Kidney epithelial cell (primary cell): ENCODE data around the gene DEDD2. TPM values are rescaled to one million over a fixed set of nuclear protein-coding genes. Genes with fewer than 3 reads are reported as not detected.

Source experiments
- DNase-seq: peaks from one replicate; pipeline ENCODE4 v3.0.0-alpha.2; 2010; ENCODE audit warnings: low read depth
- H3K27me3 ChIP-seq: 2 replicates; pipeline ENCODE4 v1.6.0; 2011; ENCODE audit warnings: low read length; ENCODE audit not compliant: control insufficient read depth, insufficient read depth
- H3K36me3 ChIP-seq: 2 replicates; pipeline ENCODE4 v1.5.1; 2011; ENCODE audit warnings: low read length; ENCODE audit not compliant: control insufficient read depth, insufficient read depth
- H3K4me3 ChIP-seq: 2 replicates; pipeline ENCODE4 v1.5.1; 2011; ENCODE audit warnings: low read depth, mild to moderate bottlenecking, control low read depth, low read length
- CTCF ChIP-seq: IDR thresholded peaks from 2 replicates; pipeline ENCODE4 v1.5.1; 2011; ENCODE audit warnings: mild to moderate bottlenecking, moderate library complexity, low read length, control low read depth, inconsistent platforms; ENCODE audit not compliant: insufficient read depth, poor library complexity, severe bottlenecking
- total RNA-seq: library from RNA; depleted of rRNA; stranded (reverse); fragments of >200 nt; gene quantifications from 2 replicates; pipeline ENCODE4 v1.2.3, GENCODE V29; 2015

The DEDD2 gene
- total RNA-seq, 1 donor from 2014 or later = 47.3 TPM

- H3K27me3 ChIP-seq = no peaks in the 10 kb centered on the region
- H3K4me3 ChIP-seq = peak within 1 kb of the TSS; percentile 99
- no peaks in the 10 kb centered on the region for H3K36me3 ChIP-seq
- TF ChIP-seq CTCF = no peak
- DNase-seq = peak; percentile 38
Observed at GRCh38 chr19:42254850-42255765, 37.6 kb upstream of the DEDD2 start, which contains the start of gene ERF. Gene ERF, minus strand, starts transcription at chr19:42255128. Its CDS starts 129 bp downstream, at chr19:42254999.

GRCh38 chr19:42254089-42254849, 36.8 kb upstream of the DEDD2 start:
- no peak for TF ChIP-seq CTCF
- Histone ChIP-seq H3K4me3 (peak overlapping the region; percentile 99), H3K36me3 (peaks cover 3% of the 10 kb centered on the region), H3K27me3 (no peaks in the 10 kb centered on the region)
- DNase-seq = no peak

GRCh38 chr19:42253245-42254088, 36.0 kb upstream of the DEDD2 start:
- DNase-seq = no peak
- TF ChIP-seq CTCF = no peak
- H3K27me3 ChIP-seq = no peaks in the 10 kb centered on the region

GRCh38 chr19:42252365-42253244, 35.1 kb upstream of the DEDD2 start:
- Histone ChIP-seq H3K36me3 (peaks cover 3% of the 10 kb centered on the region), H3K27me3 (no peaks in the 10 kb centered on the region), H3K4me3 (peak overlapping the region; percentile 99)
- no peak for DNase-seq
- no peak for TF ChIP-seq CTCF

More at GRCh38 chr19:42253245-42254088, 36.0 kb upstream of the DEDD2 start:
- Histone ChIP-seq H3K4me3 (peak overlapping the region; percentile 99), H3K36me3 (peaks cover 3% of the 10 kb centered on the region)
